Hepatocyte (in vitro differentiated cells): ENCODE measurements around the gene SEPTIN5. TPM values are rescaled to one million over a fixed set of nuclear protein-coding genes. Genes with fewer than 3 reads are reported as not detected.
A peak's percentile ranks its signal among the peaks of the same experiment; 100 is the strongest.

Source experiments
- DNase-seq: peaks from one replicate; pipeline ENCODE4 v3.0.0-alpha.2; 2016; ENCODE audit warnings: low spot score
- H2AFZ ChIP-seq: fragments of 200-600 bp; sonication (generic); 2 replicates; pipeline ENCODE4 v1.6.0; 2016; ENCODE audit warnings: antibody characterized with exemption, mild to moderate bottlenecking
- H3K27ac ChIP-seq: fragments of 200-600 bp; sonication (generic); 2 replicates; pipeline ENCODE4 v1.5.1; 2016; ENCODE audit warnings: mild to moderate bottlenecking
- H3K27me3 ChIP-seq: fragments of 200-600 bp; sonication (generic); 2 replicates; pipeline ENCODE4 v1.6.1; 2016
- H3K36me3 ChIP-seq: fragments of 200-600 bp; sonication (generic); replicated peaks from 2 replicates; pipeline ENCODE4 v1.5.1; 2016; ENCODE audit warnings: low read depth; ENCODE audit not compliant: insufficient read depth
- H3K4me1 ChIP-seq: fragments of 200-600 bp; sonication (generic); 2 replicates; pipeline ENCODE4 v1.5.1; 2016; ENCODE audit warnings: mild to moderate bottlenecking, moderate library complexity; ENCODE audit not compliant: insufficient read depth
- H3K4me2 ChIP-seq: fragments of 200-600 bp; sonication (generic); 2 replicates; pipeline ENCODE4 v1.6.0; 2016
- H3K4me3 ChIP-seq: fragments of 200-600 bp; sonication (generic); 2 replicates; pipeline ENCODE4 v1.5.1; 2016; ENCODE audit warnings: mild to moderate bottlenecking
- H3K79me2 ChIP-seq: fragments of 200-600 bp; sonication (generic); 2 replicates; pipeline ENCODE4 v1.6.0; 2017; ENCODE audit warnings: mild to moderate bottlenecking
- H3K9me2 ChIP-seq: fragments of 200-600 bp; sonication (generic); replicated peaks from 2 replicates; pipeline ENCODE4 v1.6.0; 2017; ENCODE audit warnings: mild to moderate bottlenecking; ENCODE audit not compliant: insufficient read depth
- H3K9me3 ChIP-seq: fragments of 200-600 bp; sonication (generic); 2 replicates; pipeline ENCODE4 v1.5.1; 2016; ENCODE audit warnings: low read depth, mild to moderate bottlenecking
- H4K20me1 ChIP-seq: fragments of 200-600 bp; sonication (generic); 2 replicates; pipeline ENCODE4 v1.6.0; 2016; ENCODE audit warnings: mild to moderate bottlenecking; ENCODE audit not compliant: insufficient read depth, poor library complexity, severe bottlenecking
- CTCF ChIP-seq: fragments of 200-600 bp; sonication (generic); IDR thresholded peaks from 2 replicates; pipeline ENCODE4 v1.5.1; 2016; ENCODE audit warnings: antibody characterized with exemption, mild to moderate bottlenecking; ENCODE audit not compliant: poor library complexity
- EZH2 ChIP-seq: fragments of 200-600 bp; sonication (generic); IDR thresholded peaks from 2 replicates; pipeline ENCODE4 v1.6.1; 2016; ENCODE audit warnings: antibody characterized with exemption, mild to moderate bottlenecking, borderline replicate concordance
- EZH2phosphoT487 ChIP-seq: fragments of 200-600 bp; sonication (generic); IDR thresholded peaks from one replicate; pipeline ENCODE4 v1.6.1; 2018; ENCODE audit warnings: antibody characterized with exemption, mild to moderate bottlenecking, low read depth, moderate library complexity; ENCODE audit not compliant: unreplicated experiment, severe bottlenecking
- WGBS: methylation state at CpG from one replicate; pipeline ENCODE4 v1.1.6; 2016; ENCODE audit warnings: low lambda C conversion rate; ENCODE audit errors: missing lambda C conversion rate; 5-methylcytosine and 5-hydroxymethylcytosine counted together
- polyA plus RNA-seq: library from polyadenylated mRNA; unstranded; fragments of >200 nt; fragmentation: Nextera tagmentation; extraction: Ambion mirVana; gene quantifications from 2 replicates; pipeline ENCODE4 v1.2.1, GENCODE V29; 2016
- total RNA-seq: library from RNA; depleted of rRNA; stranded (reverse); fragments of >200 nt; gene quantifications from 2 replicates; pipeline ENCODE4 v1.2.3, GENCODE V29; 2014

SEPTIN5 gene
- total and polyA plus RNA-seq, 2 experiments from 2014 or later: 9.4 to 10.0 TPM

DNA sequence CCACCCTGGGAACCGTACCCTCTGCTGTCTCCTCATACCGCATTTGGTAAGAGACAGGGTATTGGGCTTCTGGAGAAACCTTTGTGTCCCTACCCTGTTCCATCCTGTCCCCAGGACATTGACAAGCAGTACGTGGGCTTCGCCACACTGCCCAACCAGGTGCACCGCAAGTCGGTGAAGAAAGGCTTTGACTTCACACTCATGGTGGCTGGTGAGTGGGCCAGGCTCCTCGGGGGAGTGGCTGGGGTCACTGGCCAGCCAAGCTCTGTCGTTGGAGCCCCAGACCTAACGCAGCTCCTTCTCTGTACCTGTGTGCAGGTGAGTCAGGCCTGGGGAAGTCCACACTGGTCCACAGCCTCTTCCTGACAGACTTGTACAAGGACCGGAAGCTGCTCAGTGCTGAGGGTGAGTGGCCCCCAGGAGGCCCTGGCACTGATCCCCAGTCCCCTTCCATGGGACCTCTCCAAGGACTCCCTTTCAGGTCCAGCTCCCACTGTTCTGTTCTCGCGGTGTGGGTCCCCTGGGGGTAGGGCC is 5.3 kb downstream of the SEPTIN5 start:
- WGBS: 93% methylated on average over 12 of the region's 12 CpGs
- Histone ChIP-seq H3K9me2 (no peaks in the 10 kb centered on the region), H3K27ac (no peak overlapping the region), H3K4me2 (peak overlapping the region; percentile 95), H2AFZ (no peak overlapping the region), H3K79me2 (no peaks in the 10 kb centered on the region), H3K4me1 (peaks cover 24% of the 10 kb centered on the region), H3K36me3 (no peaks in the 10 kb centered on the region), H3K27me3 (peaks cover 76% of the 10 kb centered on the region), H3K4me3 (no peak overlapping the region), H4K20me1 (peaks cover 5% of the 10 kb centered on the region), H3K9me3 (no peaks in the 10 kb centered on the region)
- TF ChIP-seq EZH2phosphoT487: no peak
- no peak for TF ChIP-seq CTCF
- TF ChIP-seq EZH2: no peak
- DNase-seq: no peak

DNA sequence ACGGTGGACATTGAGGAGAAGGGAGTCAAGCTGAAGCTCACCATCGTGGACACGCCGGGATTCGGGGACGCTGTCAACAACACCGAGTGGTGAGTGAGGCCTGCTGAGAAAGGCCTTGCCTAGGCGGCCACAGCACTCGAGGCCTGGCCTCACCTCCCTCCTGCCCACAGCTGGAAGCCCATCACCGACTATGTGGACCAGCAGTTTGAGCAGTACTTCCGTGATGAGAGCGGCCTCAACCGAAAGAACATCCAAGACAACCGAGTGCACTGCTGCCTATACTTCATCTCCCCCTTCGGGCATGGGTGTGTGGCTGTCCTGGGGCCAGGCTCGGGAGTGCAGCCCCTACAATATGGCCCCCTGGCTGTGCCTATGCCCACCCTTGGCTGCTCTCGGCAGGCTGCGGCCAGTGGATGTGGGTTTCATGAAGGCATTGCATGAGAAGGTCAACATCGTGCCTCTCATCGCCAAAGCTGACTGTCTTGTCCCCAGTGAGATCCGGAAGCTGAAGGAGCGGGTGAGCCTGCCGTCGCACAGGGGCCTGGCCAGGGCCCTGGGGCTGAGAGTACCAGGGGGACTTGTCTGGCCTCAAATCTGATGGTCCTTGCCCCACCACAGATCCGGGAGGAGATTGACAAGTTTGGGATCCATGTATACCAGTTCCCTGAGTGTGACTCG is 6.0 kb downstream of the SEPTIN5 start:
- Histone ChIP-seq H3K27me3 (peaks cover 76% of the 10 kb centered on the region), H3K79me2 (no peaks in the 10 kb centered on the region), H2AFZ (no peak overlapping the region), H3K4me3 (no peak overlapping the region), H3K4me2 (no peak overlapping the region), H3K4me1 (peaks cover 24% of the 10 kb centered on the region), H4K20me1 (peaks cover 5% of the 10 kb centered on the region), H3K27ac (no peak overlapping the region), H3K9me2 (no peaks in the 10 kb centered on the region), H3K36me3 (no peaks in the 10 kb centered on the region), H3K9me3 (no peaks in the 10 kb centered on the region)
- 92% methylated on average over 25 of the region's 26 CpGs for WGBS
- no peak for DNase-seq
- no peak for TF ChIP-seq CTCF
- TF ChIP-seq EZH2: no peak
- TF ChIP-seq EZH2phosphoT487: no peak

GRCh38 chr22:19720999-19721329 is 6.7 kb downstream of the SEPTIN5 start:
- Histone ChIP-seq H3K4me2 (no peak overlapping the region), H2AFZ (no peak overlapping the region), H3K27ac (no peak overlapping the region), H3K4me3 (no peak overlapping the region), H3K4me1 (peaks cover 24% of the 10 kb centered on the region), H3K9me2 (no peaks in the 10 kb centered on the region), H3K27me3 (peaks cover 77% of the 10 kb centered on the region), H3K9me3 (no peaks in the 10 kb centered on the region), H4K20me1 (peaks cover 5% of the 10 kb centered on the region), H3K36me3 (no peaks in the 10 kb centered on the region), H3K79me2 (no peaks in the 10 kb centered on the region)
- no peak for TF ChIP-seq EZH2
- WGBS: 88% methylated on average over 2 of the region's 2 CpGs
- DNase-seq: no peak

DNA sequence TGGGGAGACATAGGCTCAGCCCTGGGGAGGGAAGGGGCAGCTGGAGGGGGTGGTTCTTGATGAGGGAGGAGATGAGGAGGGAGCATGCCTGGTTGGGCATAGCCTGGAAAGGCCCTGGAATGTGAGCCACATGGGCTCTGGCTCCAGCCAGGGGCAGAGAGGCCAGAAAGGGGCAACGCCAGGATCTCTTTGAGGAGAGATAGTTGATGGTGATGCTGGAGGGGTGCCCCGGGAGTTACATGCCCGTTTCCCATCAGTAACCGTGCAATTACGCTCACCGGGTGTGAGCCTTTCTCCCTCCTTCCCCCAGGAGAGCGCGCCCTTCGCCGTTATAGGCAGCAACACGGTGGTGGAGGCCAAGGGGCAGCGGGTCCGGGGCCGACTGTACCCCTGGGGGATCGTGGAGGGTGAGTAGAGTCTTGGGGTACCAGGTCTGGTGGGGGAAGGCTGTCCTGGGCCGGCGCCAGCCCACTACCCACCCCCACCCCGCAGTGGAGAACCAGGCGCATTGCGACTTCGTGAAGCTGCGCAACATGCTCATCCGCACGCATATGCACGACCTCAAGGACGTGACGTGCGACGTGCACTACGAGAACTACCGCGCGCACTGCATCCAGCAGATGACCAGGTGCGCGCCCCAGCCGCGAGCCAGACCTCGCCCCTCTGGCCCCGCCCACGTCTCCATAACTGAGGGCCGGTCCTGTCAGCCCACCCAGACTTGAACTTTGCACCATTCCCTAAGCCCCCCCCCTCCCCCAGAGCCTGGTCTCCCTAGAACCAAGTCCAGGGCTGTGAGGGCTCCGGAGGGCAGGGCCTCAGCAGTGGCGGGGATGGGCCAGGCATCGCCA is 7.3 kb downstream of the SEPTIN5 start:
- H3K9me2 ChIP-seq: no peaks in the 10 kb centered on the region
- WGBS: 49% methylated on average over 32 of the region's 44 CpGs
- DNase-seq: peak; percentile 50
- no peaks in the 10 kb centered on the region for H3K79me2 ChIP-seq
- TF ChIP-seq EZH2phosphoT487 (no peak), CTCF (no peak), EZH2 (no peak)
- H3K27me3 ChIP-seq: peaks cover 73% of the 10 kb centered on the region
- H3K27ac ChIP-seq: no peak overlapping the region
- peaks cover 5% of the 10 kb centered on the region for H4K20me1 ChIP-seq
- no peak overlapping the region for H2AFZ ChIP-seq
- peaks cover 24% of the 10 kb centered on the region for H3K4me1 ChIP-seq
- H3K9me3 ChIP-seq: no peaks in the 10 kb centered on the region
- H3K36me3 ChIP-seq: no peaks in the 10 kb centered on the region
- H3K4me2 ChIP-seq: peak overlapping the region; percentile 25
- no peak overlapping the region for H3K4me3 ChIP-seq
